ENCODE results near the gene DHRSX.

Gene DHRSX

DNA sequence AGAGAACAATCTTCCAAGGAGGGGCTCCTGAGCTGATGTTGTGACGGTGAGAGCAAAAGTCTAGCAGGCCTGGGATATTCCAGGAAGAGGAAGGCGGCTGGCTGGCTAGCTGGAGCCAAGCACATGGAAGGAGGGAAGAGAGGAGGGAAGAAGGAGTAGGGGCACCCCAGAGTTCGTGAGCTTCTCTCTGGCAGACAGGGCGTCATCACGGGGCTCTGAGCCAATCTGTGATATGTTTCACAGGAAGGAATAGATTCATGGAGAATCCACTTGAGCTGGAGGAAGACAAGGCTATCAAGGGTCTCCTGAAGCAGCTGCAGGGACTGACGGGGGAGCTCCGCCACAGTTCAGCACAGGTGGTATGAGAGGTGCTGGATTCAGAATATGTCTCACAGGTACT is 73.6 kb downstream of the DHRSX start:
- no peak overlapping the region for H3K9ac ChIP-seq (ENCODE audit: low read length)
- no peaks in the 10 kb centered on the region for H3K9me2 ChIP-seq (replicated peaks; ENCODE audit: insufficient read depth, low read length)
- TF ChIP-seq, protein P1, sequence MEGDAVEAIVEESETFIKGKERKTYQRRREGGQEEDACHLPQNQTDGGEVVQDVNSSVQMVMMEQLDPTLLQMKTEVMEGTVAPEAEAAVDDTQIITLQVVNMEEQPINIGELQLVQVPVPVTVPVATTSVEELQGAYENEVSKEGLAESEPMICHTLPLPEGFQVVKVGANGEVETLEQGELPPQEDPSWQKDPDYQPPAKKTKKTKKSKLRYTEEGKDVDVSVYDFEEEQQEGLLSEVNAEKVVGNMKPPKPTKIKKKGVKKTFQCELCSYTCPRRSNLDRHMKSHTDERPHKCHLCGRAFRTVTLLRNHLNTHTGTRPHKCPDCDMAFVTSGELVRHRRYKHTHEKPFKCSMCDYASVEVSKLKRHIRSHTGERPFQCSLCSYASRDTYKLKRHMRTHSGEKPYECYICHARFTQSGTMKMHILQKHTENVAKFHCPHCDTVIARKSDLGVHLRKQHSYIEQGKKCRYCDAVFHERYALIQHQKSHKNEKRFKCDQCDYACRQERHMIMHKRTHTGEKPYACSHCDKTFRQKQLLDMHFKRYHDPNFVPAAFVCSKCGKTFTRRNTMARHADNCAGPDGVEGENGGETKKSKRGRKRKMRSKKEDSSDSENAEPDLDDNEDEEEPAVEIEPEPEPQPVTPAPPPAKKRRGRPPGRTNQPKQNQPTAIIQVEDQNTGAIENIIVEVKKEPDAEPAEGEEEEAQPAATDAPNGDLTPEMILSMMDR (IDR thresholded peaks at IDR 0.05; ENCODE audit: insufficient read depth, low read length, poor library complexity, severe bottlenecking), result no peak
- no peak for TF ChIP-seq EZH2phosphoT487 (conservative IDR thresholded peaks at IDR 0.05; ENCODE audit: low read length)

DNA sequence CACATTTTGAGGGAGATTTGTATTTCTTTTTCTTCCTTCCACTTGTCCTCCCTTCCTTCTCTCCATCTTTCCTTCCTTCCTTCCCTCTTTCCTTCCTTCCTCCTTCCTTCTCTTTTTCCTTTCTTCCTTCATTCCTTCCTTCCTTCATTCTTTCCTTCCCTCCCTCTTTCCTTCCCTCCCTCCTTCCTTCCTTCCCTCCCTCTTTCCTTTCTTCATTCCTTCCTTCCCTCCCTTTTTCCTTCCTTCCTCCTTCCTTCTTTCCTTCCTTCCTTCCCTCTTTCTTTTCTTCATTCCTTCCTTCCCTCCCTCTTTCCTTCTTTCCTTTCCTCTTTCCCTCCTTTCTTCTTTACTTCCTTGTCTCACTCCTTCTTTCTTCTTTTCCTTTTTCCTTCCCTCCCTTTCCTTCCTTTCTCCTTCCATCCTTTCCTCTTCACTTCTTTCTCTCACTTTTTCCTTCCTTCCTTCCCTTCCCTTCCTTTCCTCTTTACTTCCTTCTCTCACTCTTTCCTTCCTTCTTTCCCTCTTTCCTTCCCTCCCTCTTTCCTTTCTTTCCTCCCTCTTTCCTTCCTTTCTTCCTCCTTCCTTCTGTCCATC is 74.4 kb downstream of the DHRSX start:
- Histone ChIP-seq H3K4me3 (ENCODE audit: insufficient read depth, low read length, poor library complexity, severe bottlenecking) (no peak overlapping the region), H3K36me3 (ENCODE audit: low read length) (no peaks in the 10 kb centered on the region), H3F3A (ENCODE audit: insufficient read depth) (no peaks in the 10 kb centered on the region), H3K9me3 (ENCODE audit: insufficient read depth, low read length) (no peaks in the 10 kb centered on the region), H3K79me2 (ENCODE audit: insufficient read depth, low read length) (no peaks in the 10 kb centered on the region), H4K20me1 (ENCODE audit: low read depth, low read length) (no peaks in the 10 kb centered on the region), H3K9ac (ENCODE audit: low read length) (no peak overlapping the region), H2AFZ (ENCODE audit: low read depth, low read length, severe bottlenecking) (no peak overlapping the region), H3K9me2 (replicated peaks; ENCODE audit: insufficient read depth, low read length) (no peaks in the 10 kb centered on the region), H3K27me3 (ENCODE audit: low read length) (no peaks in the 10 kb centered on the region), H3K27ac (ENCODE audit: low read depth, low read length) (no peak overlapping the region), H3K4me2 (ENCODE audit: low read depth, low read length, poor library complexity, severe bottlenecking) (no peak overlapping the region)
- TF ChIP-seq, protein P1 (IDR thresholded peaks at IDR 0.05; ENCODE audit: insufficient read depth, low read length, poor library complexity, severe bottlenecking), result no peak
- TF ChIP-seq EZH2phosphoT487 (conservative IDR thresholded peaks at IDR 0.05; ENCODE audit: low read length), result no peak

More for the DNA sequence above, 73.6 kb downstream of the DHRSX start:
- no peak overlapping the region for H3K27ac ChIP-seq (ENCODE audit: low read depth, low read length)
- no peaks in the 10 kb centered on the region for H3K27me3 ChIP-seq (ENCODE audit: low read length)
- no peaks in the 10 kb centered on the region for H3K36me3 ChIP-seq (ENCODE audit: low read length)
- H3K4me2 ChIP-seq (ENCODE audit: low read depth, low read length, poor library complexity, severe bottlenecking), result no peak overlapping the region
- no peak overlapping the region for H3K4me3 ChIP-seq (ENCODE audit: insufficient read depth, low read length, poor library complexity, severe bottlenecking)
- no peak overlapping the region for H2AFZ ChIP-seq (ENCODE audit: low read depth, low read length, severe bottlenecking)
- no peaks in the 10 kb centered on the region for H3K79me2 ChIP-seq (ENCODE audit: insufficient read depth, low read length)
- H3K9me3 ChIP-seq (ENCODE audit: insufficient read depth, low read length), result no peaks in the 10 kb centered on the region
- no peaks in the 10 kb centered on the region for H3F3A ChIP-seq (ENCODE audit: insufficient read depth)
- no peaks in the 10 kb centered on the region for H4K20me1 ChIP-seq (ENCODE audit: low read depth, low read length)

DNA sequence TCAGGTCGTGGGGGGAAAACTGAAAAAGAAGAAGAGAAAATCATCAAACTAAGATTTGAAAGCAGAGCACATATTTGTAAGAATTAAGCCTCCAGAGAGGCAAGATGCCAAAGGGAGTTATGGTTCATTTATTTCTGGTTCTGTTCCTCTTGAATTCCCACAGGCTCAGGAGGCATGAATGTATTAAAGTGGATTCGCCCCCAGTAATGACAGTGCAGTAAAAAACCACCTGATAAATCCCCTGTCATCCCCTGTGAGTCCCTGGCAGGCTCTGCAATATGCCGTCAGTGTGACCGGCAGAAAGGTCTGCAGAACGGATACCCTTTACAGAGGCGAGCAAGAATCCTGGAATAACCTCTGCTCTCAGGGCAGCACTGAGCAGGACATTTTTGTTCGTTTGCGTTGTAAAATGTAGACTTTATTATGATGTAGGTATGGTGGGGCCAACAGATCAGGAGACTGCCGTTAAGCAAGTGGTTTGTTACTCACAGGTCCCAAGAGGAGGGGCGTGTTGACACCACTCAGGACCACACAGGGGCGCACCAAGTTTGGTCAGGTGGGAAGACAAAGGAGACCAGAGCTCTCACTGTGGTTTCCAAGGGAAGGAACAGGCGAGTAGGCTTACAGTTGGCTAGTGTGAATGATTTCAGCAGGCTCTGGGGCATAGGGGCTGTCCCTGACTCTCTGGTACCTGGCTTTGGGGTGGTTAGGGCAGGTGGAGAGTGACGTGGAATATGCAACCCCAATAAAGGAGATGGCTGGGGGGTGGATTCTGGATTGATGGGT is 75.3 kb downstream of the DHRSX start:
- H3K9ac ChIP-seq (ENCODE audit: low read length), result no peak overlapping the region
- H4K20me1 ChIP-seq (ENCODE audit: low read depth, low read length), result no peaks in the 10 kb centered on the region
- TF ChIP-seq EZH2phosphoT487 (conservative IDR thresholded peaks at IDR 0.05; ENCODE audit: low read length), result no peak
- TF ChIP-seq, protein P1 (IDR thresholded peaks at IDR 0.05; ENCODE audit: insufficient read depth, low read length, poor library complexity, severe bottlenecking), result no peak
- no peaks in the 10 kb centered on the region for H3K9me2 ChIP-seq (replicated peaks; ENCODE audit: insufficient read depth, low read length)
- no peaks in the 10 kb centered on the region for H3K9me3 ChIP-seq (ENCODE audit: insufficient read depth, low read length)
- no peak overlapping the region for H3K4me3 ChIP-seq (ENCODE audit: insufficient read depth, low read length, poor library complexity, severe bottlenecking)
- no peaks in the 10 kb centered on the region for H3K79me2 ChIP-seq (ENCODE audit: insufficient read depth, low read length)
- H2AFZ ChIP-seq (ENCODE audit: low read depth, low read length, severe bottlenecking), result no peak overlapping the region
- H3K27me3 ChIP-seq (ENCODE audit: low read length), result no peaks in the 10 kb centered on the region
- no peak overlapping the region for H3K27ac ChIP-seq (ENCODE audit: low read depth, low read length)
- H3K4me2 ChIP-seq (ENCODE audit: low read depth, low read length, poor library complexity, severe bottlenecking), result no peak overlapping the region
- no peaks in the 10 kb centered on the region for H3F3A ChIP-seq (ENCODE audit: insufficient read depth)
- H3K36me3 ChIP-seq (ENCODE audit: low read length), result no peaks in the 10 kb centered on the region

All from SU-DHL-6 (cell line).